ENCODE measurements around the gene PRSS33. TPM values are rescaled to one million over a fixed set of nuclear protein-coding genes. Genes with fewer than 3 reads are reported as not detected.
A peak's percentile ranks its signal among the peaks of the same experiment; 100 is the strongest.

PRSS33 gene
- total and polyA plus RNA-seq, 9 of the 15 experiments (the other 6 are each of a cell fraction or from before 2014, with no cell fraction given): not detected

GRCh38 chr16:2765462-2766404, 21.6 kb downstream of the PRSS33 start:
- 96% methylated on average over 61 of the region's 73 CpGs for WGBS (ENCODE audit: insufficient coverage, low coverage, missing lambda C conversion rate)
- no peak for TF ChIP-seq MYNN (IDR thresholded peaks at IDR 0.05)
- no peak for TF ChIP-seq MYNN (CRISPR knock-in tag; IDR thresholded peaks at IDR 0.05)
- TF ChIP-seq, protein P1, sequence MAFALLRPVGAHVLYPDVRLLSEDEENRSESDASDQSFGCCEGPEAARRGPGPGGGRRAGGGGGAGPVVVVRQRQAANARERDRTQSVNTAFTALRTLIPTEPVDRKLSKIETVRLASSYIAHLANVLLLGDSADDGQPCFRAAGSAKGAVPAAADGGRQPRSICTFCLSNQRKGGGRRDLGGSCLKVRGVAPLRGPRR (CRISPR knock-in tag; IDR thresholded peaks at IDR 0.05): no peak
- TF ChIP-seq SUPT5H (IDR thresholded peaks at IDR 0.05): 0 out of 2 replicates have a peak, but pooled peaks have one; percentile 5
- no peak for TF ChIP-seq ZBED1 (IDR thresholded peaks at IDR 0.05)
- no peak for TF ChIP-seq CHAMP1 (IDR thresholded peaks at IDR 0.05)
- peak; percentile 81; the same call in 1 of the 2 replicates for TF ChIP-seq CREB3L1 (IDR thresholded peaks at IDR 0.05; ENCODE audit: borderline replicate concordance, low read depth)
- no peak for TF ChIP-seq GTF2A2 (tag; IDR thresholded peaks at IDR 0.05)
- TF ChIP-seq HDAC1 (IDR thresholded peaks at IDR 0.05): no peak
- TF ChIP-seq, protein P2, sequence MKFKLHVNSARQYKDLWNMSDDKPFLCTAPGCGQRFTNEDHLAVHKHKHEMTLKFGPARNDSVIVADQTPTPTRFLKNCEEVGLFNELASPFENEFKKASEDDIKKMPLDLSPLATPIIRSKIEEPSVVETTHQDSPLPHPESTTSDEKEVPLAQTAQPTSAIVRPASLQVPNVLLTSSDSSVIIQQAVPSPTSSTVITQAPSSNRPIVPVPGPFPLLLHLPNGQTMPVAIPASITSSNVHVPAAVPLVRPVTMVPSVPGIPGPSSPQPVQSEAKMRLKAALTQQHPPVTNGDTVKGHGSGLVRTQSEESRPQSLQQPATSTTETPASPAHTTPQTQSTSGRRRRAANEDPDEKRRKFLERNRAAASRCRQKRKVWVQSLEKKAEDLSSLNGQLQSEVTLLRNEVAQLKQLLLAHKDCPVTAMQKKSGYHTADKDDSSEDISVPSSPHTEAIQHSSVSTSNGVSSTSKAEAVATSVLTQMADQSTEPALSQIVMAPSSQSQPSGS (CRISPR knock-in tag; IDR thresholded peaks at IDR 0.05): no peak
- no peak for TF ChIP-seq PREB (CRISPR knock-in tag; IDR thresholded peaks at IDR 0.05)
- no peak for TF ChIP-seq MCM7 (IDR thresholded peaks at IDR 0.05)
- TF ChIP-seq POLR2AphosphoS5 (IDR thresholded peaks at IDR 0.05; ENCODE audit: control insufficient read depth, insufficient read depth, low read depth, low read length): peak; percentile 38; the same call in 1 of the 2 replicates
- peak; percentile 33 for TF ChIP-seq POLR2B (IDR thresholded peaks at IDR 0.05; ENCODE audit: low read depth, partially characterized antibody)
- TF ChIP-seq ZNF174 (CRISPR knock-in tag; IDR thresholded peaks at IDR 0.05): no peak

More at GRCh38 chr16:2765462-2766404, 21.6 kb downstream of the PRSS33 start:
- intact Hi-C loops (cut with micrococcal nuclease): no loop called here
- in situ Hi-C loops (cut with MboI): no loop called here
- H3K4me3 ChIP-seq: no peak overlapping the region
- no peaks in the 10 kb centered on the region for H3K27me3 ChIP-seq (ENCODE audit: control insufficient read depth in 2 of 2, insufficient read depth in 2 of 2, low read length in 2 of 2)
- H3K79me2 ChIP-seq (ENCODE audit: control insufficient read depth, insufficient read depth, low read length): peaks cover 73% of the 10 kb centered on the region
- no peaks in the 10 kb centered on the region for H3K9me1 ChIP-seq (ENCODE audit: control insufficient read depth, insufficient read depth, low read length)
- FAIRE-seq: no peak
- ChIA-PET CTCF (ENCODE audit: low intra/inter-chr PET ratio) (no interaction called here), POLR2A (interaction anchor here (0.6 to 9.0 kb wide), 7 partner anchors 8 to 102 kb away, joined by 3 to 96 read pairs (median 10); partner anchors contain the start of genes ELOB, PRSS21 and SRRM2)
- no peak overlapping the region for H3K27ac ChIP-seq (ENCODE audit: extremely low read depth, low read depth, low read length)
- H3K4me1 ChIP-seq (replicated peaks in 1 of 2; ENCODE audit: control insufficient read depth in 2 of 2, insufficient read depth in 2 of 2, low read length in 2 of 2): peaks cover 13 to 47% of the 10 kb centered on the region in 2 experiments; a peak in 4 of 5 replicates
- DNase-seq (ENCODE audit: extremely low read depth in 1 of 4, low spot score in 3 of 4): no peak
- H2AFZ ChIP-seq (ENCODE audit: low read depth, low read length): no peak overlapping the region
- H3K4me2 ChIP-seq (ENCODE audit: insufficient read depth, low read length): no peak overlapping the region
- peaks cover 100% of the 10 kb centered on the region for H3K36me3 ChIP-seq (ENCODE audit: control insufficient read depth, insufficient read depth, low read length)
- ATAC-seq: no peak
- peaks cover 15% of the 10 kb centered on the region for H3K9me3 ChIP-seq (replicated peaks; ENCODE audit: control insufficient read depth, insufficient read depth, low read depth, low read length)
- no peak overlapping the region for H3K9ac ChIP-seq (ENCODE audit: insufficient read depth in 1 of 2, low read depth in 2 of 2, low read length in 2 of 2)
- BruUV-seq (replicated peaks): no TSS peak
- peaks cover 18% of the 10 kb centered on the region for H4K20me1 ChIP-seq (replicated peaks; ENCODE audit: control insufficient read depth, insufficient read depth, low read length)

Measured in K562 (cell line).